Umbilical cord (tissue), 2 donors: ENCODE measurements around the gene KCNK7. TPM values are rescaled to one million over a fixed set of nuclear protein-coding genes. Genes with fewer than 3 reads are reported as not detected.
A peak's percentile ranks its signal among the peaks of the same experiment; 100 is the strongest.
"Not testable (repeated sequence)": the region's sequence is repeated elsewhere in the genome, so short reads cannot be mapped to it uniquely, and the experiment has no call there.

Source experiments
- DNase-seq: peaks from one replicate; pipeline ENCODE4 v3.0.0-alpha.2; 2015; ENCODE audit warnings: low spot score
- total RNA-seq: library from RNA; depleted of rRNA; stranded (reverse); fragments of >200 nt; gene quantifications from one replicate; pipeline ENCODE4 v1.2.3, GENCODE V29; 2014; ENCODE audit warnings: low replicate concordance; ENCODE audit not compliant: insufficient read depth

KCNK7 gene
- total RNA-seq, 1 donor from 2014 or later, result not detected

DNA sequence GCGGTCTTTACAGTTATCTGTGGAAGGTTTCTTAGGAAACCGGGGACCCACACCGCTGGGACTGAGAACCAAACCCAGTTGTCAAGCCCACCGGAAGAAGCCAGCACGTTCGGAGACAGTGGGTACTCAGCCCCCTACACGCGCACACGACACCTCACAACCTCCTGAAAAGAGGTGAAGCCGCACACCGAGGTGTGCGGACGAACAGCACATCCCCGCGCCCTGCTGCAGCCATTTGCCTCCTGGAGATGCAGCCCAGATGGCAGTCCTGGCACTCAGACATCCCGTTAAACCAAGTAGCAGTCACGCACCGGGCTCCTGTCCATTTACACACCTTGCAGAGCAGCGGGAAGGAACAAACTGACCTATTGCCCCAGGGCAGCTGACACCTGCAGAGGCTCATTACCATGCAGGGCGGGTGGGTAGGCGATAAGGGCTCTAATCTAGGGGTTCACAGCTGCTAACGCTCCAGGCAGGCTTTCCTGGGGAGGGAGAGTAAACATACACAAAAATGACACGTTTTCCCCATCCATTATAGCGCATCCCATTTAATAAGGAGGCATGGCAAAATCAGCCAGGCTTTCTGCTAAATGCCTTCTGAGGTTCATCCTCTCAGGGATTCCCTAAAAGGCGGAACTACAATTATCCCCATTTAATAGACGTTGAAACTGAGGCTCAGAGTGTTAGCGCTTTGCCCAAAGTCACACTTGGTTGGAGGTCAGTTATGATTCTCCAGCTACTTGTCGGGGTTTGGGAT is 20.6 kb downstream of the KCNK7 start:
- no peak for DNase-seq

DNA sequence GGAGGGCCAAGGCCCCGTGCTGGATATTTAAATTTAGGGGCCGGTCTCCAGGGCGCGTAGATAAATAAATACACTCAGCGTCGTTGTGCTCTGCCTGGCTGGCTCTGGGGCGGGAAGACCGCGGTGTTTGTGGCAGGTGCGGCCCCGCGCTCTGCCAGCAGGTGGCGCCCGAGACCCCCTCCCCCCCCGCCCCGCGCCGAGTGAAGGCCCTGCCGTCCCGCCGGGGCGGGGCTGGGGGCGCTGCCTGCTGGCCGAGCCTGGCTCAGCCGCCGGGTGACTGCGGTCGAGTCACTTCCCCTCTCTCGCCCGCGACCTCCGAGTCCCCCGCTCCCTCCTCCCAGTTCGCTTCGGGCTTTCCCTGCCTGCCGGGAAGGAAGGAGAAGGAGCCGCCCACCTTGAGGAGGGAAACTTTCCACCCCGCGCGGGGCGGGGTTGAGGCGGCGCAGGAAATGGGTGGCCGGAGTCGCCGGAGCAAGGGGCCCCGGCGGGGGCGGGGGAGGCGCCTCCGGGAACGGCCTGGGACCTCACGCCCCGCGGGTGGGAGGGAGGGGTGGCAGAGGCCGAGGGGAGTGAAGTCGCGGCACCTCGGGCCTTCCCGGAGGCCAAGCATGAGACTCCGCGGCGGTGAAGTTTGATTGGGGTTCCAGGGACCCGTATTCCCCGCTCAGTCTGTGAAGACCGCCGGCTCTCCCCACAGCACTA is 21.3 kb downstream of the KCNK7 start:
- DNase-seq, result peak; percentile 97

DNA sequence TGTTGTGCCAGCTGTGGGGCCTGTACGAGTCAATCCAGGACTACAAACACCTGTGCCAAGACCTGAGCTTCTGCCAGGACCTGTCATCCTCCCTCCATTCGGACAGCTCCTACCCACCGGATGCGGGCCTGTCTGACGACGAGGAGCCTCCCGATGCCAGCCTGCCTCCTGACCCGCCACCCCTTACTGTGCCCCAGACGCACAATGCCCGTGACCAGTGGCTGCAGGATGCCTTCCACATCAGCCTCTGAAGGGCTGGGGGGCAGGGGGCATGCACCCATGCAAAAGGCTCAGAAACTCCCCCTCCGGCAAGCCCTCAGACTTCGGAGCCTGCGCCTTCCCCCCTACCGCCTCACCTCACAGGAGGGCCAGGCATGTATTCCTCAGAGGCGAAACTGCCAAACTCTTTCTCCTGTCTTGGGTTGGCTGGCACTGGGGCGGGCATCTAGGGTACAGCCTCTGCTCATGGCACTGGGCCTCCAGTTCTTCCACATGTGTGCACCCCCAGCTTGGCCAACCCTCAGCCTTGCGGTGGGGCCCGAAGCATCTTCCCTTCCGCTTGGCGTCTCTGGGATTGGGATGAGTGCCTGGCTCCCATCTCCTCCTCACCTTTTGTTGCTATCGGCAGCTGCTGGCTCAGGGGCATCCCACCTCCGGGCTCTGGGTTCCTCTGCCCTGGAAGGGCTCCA is 22.1 kb downstream of the KCNK7 start:
- no peak for DNase-seq

DNA sequence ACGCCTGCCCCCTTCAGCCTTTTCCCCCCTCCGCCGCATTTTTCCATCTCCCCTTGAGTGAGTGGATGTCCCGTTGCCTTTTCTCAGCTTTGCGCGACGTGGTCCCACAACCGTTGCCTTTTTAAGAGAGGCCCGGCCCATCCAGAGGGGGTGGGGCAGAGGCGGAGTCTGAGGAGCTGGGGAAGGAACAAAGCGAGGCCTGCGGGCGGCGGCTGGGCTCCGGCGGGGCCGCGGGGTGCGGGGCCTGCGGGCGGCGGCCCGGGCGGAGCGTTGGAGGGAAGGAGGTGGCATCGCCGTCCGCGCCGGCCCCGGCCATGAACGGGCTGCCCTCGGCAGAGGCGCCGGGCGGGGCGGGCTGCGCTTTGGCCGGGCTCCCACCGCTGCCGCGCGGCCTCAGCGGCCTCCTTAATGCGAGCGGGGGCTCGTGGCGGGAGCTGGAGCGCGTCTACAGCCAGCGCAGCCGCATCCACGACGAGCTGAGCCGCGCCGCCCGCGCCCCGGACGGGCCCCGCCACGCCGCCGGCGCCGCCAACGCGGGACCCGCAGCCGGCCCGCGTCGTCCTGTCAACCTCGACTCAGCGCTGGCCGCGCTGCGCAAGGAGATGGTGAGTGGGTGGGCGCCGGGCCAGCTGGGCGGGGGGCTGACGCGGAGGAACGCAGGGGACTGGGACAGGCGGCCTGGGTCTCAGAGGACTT is 23.1 kb downstream of the KCNK7 start, which contains the start of gene FAM89B:
Gene FAM89B (plus strand): TSS at position 183 of the 696 bp plus-strand sequence. CDS start 132 bp downstream, at position 315.
- peak; percentile 95 for DNase-seq

DNA sequence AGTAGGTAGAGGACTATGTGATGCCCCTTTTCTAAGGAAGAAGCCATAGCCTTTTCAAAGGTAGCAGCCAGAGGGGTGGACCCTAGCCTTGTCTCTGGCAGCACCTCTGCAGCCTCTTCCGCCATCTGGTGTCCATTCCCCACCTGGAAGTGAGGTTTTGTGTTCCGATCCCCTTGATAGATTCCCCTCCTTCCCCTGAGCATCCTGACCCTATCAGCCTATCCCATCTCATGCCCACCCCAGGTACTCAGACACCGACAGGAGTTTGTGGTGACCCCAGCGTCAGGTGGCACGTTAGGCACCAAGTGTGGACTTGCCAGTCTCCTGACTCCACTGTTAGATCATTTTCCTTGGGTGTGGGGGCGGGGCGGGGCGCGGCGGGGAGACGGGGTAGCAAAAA is 23.7 kb downstream of the KCNK7 start:
- no peak for DNase-seq

DNA sequence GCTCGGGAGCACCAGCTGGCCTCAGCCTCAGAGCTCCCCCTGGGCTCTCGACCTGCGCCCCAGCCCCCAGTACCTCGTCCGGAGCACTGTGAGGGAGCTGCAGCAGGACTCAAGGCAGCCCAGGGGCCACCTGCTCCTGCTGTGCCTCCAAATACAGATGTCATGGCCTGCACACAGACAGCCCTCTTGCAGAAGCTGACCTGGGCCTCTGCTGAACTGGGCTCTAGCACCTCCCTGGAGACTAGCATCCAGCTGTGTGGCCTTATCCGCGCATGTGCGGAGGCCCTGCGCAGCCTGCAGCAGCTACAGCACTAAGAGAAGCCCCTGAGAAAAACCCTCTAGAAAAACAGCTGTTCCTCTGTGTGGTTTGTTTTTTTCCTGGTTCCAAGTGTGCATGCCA is 24.2 kb downstream of the KCNK7 start:
- no peak for DNase-seq

DNA sequence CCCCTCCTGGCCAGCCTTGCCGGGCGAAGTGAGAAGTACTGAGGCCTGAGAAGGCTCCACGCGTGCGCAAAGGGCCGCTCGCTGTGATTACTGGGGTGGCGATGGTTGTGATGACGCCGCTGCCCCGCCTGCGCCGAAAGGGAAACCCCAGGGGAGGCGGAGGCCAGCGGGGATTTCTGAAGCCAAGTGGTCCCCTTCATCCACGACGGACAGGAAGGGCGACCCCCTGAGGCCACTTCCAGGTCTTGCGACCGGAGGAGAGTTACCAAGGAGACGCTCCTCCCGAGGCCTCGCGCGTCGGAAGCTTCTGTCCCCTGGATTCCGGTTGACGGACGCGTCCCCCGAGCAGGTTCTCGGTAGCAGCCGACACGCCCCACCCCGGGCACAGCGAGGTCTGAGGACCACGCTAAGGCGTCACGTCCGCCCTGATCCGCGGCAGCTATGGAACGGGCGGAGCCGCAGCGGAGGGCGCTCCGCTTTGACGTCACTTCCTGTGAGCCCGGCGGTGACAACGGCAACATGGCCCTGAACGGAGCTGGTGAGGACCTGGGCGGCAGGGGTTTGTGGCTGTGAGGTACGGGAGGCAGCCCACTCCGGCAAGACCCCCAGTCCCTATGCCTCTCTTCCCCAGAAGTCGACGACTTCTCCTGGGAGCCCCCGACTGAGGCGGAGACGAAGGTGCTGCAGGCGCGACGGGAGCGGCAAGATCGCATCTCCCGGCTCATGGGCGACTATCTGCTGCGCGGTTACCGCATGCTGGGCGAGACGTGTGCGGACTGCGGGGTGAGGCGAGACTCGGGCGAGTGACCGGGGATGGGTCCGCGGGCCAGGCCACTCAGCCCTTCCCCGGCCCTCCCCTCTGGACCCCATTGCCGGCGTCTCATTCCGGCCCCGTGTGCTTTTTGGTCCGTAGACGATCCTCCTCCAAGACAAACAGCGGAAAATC is 25.4 kb downstream of the KCNK7 start, which contains the start of gene ZNRD2:
Gene ZNRD2 (plus strand): TSS at position 505 of the 946 bp plus-strand sequence. CDS start 15 bp downstream, at position 520.
- peak; percentile 99 for DNase-seq

DNA sequence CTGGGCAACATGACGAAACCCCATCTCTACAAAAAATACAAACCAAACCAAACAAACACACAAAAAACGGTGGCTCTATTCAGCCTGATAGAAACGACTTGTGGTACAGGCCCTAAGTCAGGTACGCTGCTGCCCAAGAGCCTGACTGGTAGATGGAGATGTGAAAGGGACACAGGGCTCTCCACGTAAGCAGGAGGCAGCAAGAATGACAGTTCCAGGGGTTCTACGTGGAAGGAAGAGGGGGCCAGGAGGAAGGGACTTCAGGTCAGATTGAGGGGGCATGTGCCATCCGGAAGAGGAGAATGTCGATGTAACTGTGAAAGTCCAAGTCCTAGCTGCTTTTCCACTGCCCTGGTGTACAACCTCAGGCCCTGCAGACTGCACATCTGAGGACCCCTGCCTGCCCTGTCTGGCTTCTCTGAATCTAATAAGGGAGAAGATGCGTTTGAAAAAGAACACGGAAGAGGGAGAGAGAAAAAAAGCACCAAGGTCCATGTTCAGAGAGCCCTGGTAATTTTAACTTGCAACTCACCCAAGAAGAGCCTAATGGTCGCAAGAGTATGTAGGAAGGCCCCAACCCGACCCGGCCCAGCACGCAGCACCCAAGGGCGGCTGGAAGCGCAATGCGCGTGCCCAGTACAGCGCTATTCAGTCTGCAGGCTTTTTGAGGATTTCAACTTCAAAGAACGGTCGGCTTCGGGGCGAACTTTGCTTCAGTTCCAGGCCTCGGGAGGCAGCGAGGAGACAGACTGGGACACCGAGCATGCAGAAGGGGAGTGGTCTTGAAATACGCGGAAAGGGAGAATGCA is 26.2 kb downstream of the KCNK7 start:
- no peak for DNase-seq

DNA sequence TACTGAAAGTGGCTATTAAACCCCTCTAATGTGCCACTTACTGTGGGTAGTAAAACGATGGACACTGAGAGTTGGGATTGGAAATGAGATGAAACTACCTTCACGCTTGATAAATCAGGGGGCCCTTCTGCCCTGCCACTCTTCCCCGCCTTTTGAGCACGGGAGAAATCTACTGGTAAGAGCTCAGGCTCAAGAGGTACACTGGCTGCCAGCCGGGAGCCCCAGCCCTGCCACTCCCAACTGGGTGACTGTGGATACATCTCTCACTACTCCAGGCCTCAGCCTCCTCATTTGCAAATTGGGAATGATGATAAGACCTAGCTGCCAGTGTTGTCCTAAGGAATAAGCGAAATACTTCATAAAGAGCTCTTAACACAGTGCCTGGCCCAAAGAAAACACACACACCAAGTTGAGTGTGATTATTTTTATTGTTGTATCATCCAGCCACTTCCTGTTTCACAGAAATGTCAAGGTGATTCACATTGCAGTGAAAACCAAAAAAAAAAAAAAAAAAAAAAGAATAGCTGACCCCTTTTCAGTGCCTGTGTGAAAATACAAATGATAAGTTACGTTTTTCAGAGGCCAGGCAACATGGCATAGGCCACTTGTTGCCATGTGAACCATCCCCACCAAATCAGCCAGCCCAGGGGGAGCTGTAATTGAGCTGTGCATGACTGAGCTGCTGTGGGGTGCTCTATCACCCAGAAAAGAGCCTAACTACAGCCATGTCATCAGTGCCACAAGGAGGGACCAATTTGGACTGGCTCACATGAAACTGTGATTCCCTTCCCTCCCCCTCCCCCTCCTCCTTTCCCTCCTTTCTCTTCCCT is 29.8 kb downstream of the KCNK7 start:
- DNase-seq, result no peak

DNA sequence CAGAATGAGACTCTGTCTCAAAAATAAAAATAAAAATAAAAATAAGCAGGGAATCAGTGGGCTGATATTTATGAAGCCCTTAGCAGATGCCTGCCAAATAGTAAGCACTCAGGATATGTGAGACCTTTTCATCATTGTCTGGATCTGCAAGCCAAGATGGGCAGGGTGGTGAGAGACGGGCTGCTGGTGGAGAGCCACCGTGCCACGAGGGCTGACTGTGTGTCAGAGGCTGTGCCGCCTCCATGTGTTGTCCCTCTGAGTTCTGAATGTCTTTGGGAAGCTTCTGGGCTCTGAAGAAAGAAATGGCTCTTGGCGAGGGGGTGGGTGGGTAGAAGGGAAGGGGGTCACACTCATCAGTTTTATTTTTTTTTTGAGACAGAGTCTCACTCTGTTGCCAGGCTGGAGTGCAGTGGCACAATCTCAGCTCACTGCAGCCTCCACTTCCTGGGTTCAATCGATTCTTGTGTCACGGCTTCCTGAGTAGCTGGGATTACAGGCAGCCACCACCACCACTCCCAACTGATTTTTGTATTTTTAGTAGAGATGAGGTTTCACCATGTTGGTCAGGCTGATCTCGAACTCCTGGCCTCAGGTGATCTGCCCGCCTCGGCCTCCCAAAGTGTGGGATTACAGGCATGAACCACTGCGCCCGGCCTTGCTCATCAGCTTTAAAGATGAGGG is 30.6 kb downstream of the KCNK7 start:
- DNase-seq, result not testable (repeated sequence)

DNA sequence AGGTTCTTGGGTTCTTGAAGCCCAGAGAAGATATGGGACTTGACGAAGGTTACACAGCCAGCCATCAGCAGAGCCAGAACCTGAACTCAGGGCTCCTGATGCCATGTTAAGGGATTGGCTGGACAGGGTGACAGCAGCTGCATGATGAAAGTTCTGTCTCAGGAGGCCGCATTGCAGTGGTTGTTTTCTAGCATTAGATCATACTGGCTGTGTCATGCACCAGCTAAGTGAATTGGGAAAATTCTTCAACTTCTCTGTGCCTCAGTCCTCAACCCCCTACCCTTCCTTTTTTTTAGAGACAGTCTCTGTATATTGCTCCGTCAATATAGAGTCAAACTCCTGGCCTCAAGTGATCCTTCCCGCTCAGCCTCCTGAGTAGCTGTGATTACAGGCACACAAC is 32.0 kb downstream of the KCNK7 start:
- no peak for DNase-seq

DNA sequence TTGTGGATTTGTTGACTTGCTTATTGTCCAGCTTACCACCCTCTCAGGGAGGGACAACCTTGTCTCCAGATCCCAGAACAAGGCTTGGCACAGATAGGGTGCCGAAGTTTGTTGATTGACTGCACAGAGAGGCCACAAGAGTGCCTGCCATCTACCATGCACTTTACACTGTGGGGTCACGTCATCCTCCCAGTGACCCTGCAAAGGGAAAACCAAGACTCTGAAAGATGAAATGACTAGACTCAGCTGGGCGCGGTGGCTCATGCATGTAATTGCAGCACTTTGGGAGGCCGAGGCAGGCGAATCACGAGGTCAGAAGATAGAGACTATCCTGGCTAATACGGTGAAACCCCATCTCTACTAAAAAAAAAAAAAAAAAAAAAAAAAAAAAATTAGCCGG is 32.8 kb downstream of the KCNK7 start:
- no peak for DNase-seq

DNA sequence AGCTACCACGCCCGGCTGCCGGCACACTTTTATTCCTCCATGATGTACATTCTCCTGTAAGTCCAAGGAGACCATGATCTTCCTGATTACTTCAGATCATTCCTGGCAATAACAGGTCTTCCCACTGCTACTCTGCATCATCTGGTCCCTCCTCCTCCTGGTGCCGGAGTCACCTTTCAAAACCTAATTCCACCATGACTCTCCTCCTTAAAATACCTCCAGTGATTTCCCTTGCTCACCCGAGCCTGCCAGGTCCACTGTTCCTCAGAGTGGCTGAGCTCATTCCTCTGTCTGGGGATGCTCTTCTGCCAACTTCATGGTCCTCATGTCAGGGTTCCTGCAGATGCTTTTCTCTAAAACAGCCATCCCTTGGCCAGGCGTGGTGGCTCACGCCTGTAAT is 33.6 kb downstream of the KCNK7 start:
- no peak for DNase-seq

DNA sequence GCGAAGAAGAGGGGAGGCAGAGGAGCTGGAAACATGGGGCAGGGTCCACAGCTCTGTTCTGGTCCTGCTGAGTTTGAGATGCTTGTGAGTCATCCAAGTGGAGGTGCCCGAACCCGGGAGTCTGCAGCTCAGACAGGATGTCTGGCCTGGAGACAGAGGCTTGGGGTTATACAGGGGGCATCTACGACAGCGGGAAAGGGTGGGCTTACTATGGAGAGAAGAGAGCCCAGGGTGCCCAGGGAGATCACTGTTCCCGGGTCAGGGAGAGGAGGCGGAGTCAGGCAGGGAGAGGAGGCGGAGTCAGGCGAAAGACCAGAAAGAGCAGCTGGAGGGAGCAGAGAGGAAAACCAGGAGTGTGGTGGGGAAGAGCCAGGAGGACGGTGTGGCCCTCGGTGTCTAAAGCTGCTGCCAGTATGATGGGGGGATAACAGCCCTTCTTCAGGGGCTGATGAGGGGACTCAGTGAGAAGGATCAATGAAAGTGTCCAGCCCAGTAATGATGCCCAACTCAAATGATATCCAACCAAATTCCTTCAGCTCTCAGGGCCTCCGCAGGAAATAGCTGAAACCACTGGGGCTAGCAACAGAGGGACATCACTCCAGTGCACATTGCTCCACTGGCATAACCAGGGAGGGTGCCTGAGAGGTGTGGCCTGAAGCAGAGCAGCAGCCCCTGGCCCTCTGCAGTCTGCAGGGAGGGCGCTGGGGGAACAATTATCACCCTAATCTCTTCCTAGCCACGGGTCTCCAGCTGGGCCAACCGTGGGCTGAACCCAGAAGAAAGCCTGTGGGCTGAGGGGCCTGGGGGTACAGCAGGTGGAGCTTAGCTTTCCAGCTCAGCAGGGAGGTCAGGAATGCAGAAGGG is 34.8 kb downstream of the KCNK7 start:
- peak; percentile 80 for DNase-seq

DNA sequence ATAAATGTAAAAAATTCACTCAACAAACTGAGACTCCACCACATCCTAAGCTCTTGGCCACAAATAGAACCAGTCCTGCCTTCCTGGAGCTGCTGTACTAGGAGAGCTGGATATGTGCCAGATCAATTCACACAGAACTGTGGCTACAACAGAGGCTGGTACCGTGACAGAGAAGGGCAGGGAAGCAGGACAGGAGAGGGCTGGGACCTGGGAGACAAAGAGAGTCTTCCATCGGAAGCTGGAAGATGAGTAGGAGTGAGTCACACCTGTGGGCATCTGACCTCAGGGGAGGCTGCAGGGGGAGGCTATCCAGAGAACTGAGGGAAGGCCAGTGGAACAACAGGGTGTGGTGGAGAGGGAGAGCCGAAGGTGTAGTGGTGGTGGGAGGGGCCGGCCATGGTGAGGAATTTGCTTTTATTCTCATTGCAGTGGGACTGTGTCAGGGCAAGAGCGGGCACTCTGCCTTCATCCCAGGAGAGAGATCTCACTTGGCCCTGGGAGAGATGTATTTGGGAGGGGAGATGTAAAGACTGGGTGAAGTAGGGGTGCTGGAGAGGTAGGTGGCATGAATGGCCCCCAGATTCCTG is 35.6 kb downstream of the KCNK7 start:
- DNase-seq, result peak; percentile 48

DNA sequence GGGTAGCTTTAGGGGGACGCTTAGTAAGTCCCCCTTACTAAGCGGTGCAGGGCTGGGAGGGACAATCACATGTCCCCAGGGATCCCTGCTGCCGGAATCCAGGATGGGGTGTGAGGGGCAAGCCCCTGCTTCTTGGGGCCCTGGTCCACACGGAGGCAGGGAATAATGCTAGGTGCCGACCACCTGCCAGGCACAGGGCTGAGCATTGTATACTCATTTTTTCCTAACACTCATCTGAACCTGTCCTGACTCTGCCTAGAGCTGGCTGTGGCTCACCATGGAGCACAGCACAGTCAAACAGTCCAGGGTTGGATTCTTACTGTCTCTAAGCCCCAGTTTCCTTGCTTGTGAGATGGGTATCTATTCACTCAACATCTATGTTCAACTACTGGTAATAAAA is 36.1 kb downstream of the KCNK7 start:
- DNase-seq, result no peak
